HepG2 (cell line): ENCODE results near the gene NBEAL1. TPM values are rescaled to one million over a fixed set of nuclear protein-coding genes. Genes with fewer than 3 reads are reported as not detected.

Source experiments
- ATF6 ChIP-seq: sonication (generic); formaldehyde crosslinking; conservative IDR thresholded peaks from 2 replicates; pipeline ENCODE4 v1.4.0; 2020; ENCODE audit warnings: missing genetic modification reagents
- BCLAF1 ChIP-seq: fragments of 450-650 bp; IDR thresholded peaks from 2 replicates; pipeline ENCODE4 v1.6.1; 2017; ENCODE audit warnings: mild to moderate bottlenecking
- FUBP1 ChIP-seq: sonication (generic); formaldehyde crosslinking; IDR thresholded peaks from 2 replicates; pipeline ENCODE4 v1.5.1; 2020; ENCODE audit warnings: missing genetic modification reagents, mild to moderate bottlenecking, borderline replicate concordance
- KIAA2018 ChIP-seq: sonication (generic); formaldehyde crosslinking; IDR thresholded peaks from 2 replicates; pipeline ENCODE4 v1.5.0; 2020; ENCODE audit warnings: mild to moderate bottlenecking, missing genetic modification reagents, borderline replicate concordance
- NR2C2 ChIP-seq: sonication (generic); formaldehyde crosslinking; IDR thresholded peaks from 2 replicates; pipeline ENCODE4 v1.4.0; 2020; ENCODE audit warnings: missing genetic modification reagents, mild to moderate bottlenecking, moderate library complexity, borderline replicate concordance
- SETDB1 ChIP-seq: sonication (generic); formaldehyde crosslinking; IDR thresholded peaks from 2 replicates; pipeline ENCODE4 v1.5.1; 2020; ENCODE audit warnings: missing genetic modification reagents, mild to moderate bottlenecking, borderline replicate concordance
- SIN3B ChIP-seq: fragments of 150-350 bp; IDR thresholded peaks from 2 replicates; pipeline ENCODE4 v1.6.1; 2014; ENCODE audit warnings: low read length
- U2AF2 ChIP-seq: fragments of 200-400 bp; formaldehyde crosslinking; IDR thresholded peaks from 2 replicates; pipeline ENCODE4 v1.6.1; 2017; ENCODE audit warnings: low read depth, mild to moderate bottlenecking, low read length
- ZNF614 ChIP-seq: IDR thresholded peaks from 2 replicates; pipeline ENCODE4 v1.6.1; 2018; ENCODE audit warnings: missing biosample characterization, missing genetic modification reagents, inconsistent platforms, borderline replicate concordance
- ZSCAN21 ChIP-seq: sonication (generic); formaldehyde crosslinking; IDR thresholded peaks from 2 replicates; pipeline ENCODE4 v1.8.0; 2022; ENCODE audit warnings: mild to moderate bottlenecking, missing genetic modification reagents, moderate library complexity, borderline replicate concordance
- polyA plus RNA-seq, 8 experiments: library from polyadenylated mRNA; depleted of rRNA in 3 of 8; stranded (reverse) in 7 of 8; unstranded in 1 of 8; fragments of >200 nt; fragmentation: Illumina TruSeq in 4 of 8; extraction: Trizol in 4 of 8; gene quantifications; 2 replicates each; pipeline versions ENCODE4 v1.2.1 to v1.2.3, GENCODE V29; 2011 to 2016; ENCODE audit warnings: low read depth in 4 of 8, missing spikeins in 1 of 8, mixed read lengths in 1 of 8; ENCODE audit not compliant: insufficient read depth in 1 of 8
- total RNA-seq, 5 experiments: library from RNA; depleted of rRNA; stranded (reverse); fragments of >200 nt; fragmentation: Illumina TruSeq; extraction: Trizol; gene quantifications; 2 replicates each; pipeline ENCODE4 v1.2.3, GENCODE V29; 2016; ENCODE audit warnings: low read depth in 1 of 5

NBEAL1 gene
- total and polyA plus RNA-seq, 2 of the 13 experiments (the other 11 are each of a cell fraction or from before 2014, with no cell fraction given) = 6.4 to 15.7 TPM

GRCh38 chr2:203238704-203239526, 224.2 kb downstream of the NBEAL1 start, which contains the start of gene CYP20A1 (continued):
- TF ChIP-seq KIAA2018 (CRISPR knock-in tag) (no peak), ZSCAN21 (CRISPR knock-in tag) (peak; percentile 82; the same call in 1 of the 2 replicates), U2AF2 (peak; percentile 84; the same call in 1 of the 2 replicates), SETDB1 (CRISPR knock-in tag) (no peak; the same call in 1 of the 2 replicates), SIN3B (peak; percentile 56; the same call in 1 of the 2 replicates), NR2C2 (CRISPR knock-in tag) (peak; percentile 93), ATF6 (CRISPR knock-in tag) (no peak), BCLAF1 (no peak), ZNF614 (CRISPR knock-in tag) (peak; percentile 84; the same call in 1 of the 2 replicates), FUBP1 (no peak)
